ENCODE results near the gene IZUMO4.

GRCh38 chr19:2047449-2048103 lies 49.1 kb upstream of the IZUMO4 start:
- no peak for TF ChIP-seq CTCF (IDR thresholded peaks at IDR 0.05)
- no peak for TF ChIP-seq POLR2A (IDR thresholded peaks at IDR 0.05)
